Ureter (tissue), 1 donor: ENCODE data around the gene PIEZO1. TPM values are rescaled to one million over a fixed set of nuclear protein-coding genes. Genes with fewer than 3 reads are reported as not detected.
A peak's percentile ranks its signal among the peaks of the same experiment; 100 is the strongest.
"Not testable (repeated sequence)": the region's sequence is repeated elsewhere in the genome, so short reads cannot be mapped to it uniquely, and the experiment has no call there.

Experiments used
- DNase-seq: peaks from one replicate; pipeline ENCODE4 v3.0.0-alpha.2; 2020; ENCODE audit warnings: low spot score
- total RNA-seq: library from RNA; stranded (reverse); gene quantifications from one replicate; pipeline ENCODE4 v1.2.4, GENCODE V29; 2023
- donor health status: DM: yes; HTN: yes; CAD: no.

Gene PIEZO1
- total RNA-seq, 1 donor from 2014 or later: 144 TPM

DNA sequence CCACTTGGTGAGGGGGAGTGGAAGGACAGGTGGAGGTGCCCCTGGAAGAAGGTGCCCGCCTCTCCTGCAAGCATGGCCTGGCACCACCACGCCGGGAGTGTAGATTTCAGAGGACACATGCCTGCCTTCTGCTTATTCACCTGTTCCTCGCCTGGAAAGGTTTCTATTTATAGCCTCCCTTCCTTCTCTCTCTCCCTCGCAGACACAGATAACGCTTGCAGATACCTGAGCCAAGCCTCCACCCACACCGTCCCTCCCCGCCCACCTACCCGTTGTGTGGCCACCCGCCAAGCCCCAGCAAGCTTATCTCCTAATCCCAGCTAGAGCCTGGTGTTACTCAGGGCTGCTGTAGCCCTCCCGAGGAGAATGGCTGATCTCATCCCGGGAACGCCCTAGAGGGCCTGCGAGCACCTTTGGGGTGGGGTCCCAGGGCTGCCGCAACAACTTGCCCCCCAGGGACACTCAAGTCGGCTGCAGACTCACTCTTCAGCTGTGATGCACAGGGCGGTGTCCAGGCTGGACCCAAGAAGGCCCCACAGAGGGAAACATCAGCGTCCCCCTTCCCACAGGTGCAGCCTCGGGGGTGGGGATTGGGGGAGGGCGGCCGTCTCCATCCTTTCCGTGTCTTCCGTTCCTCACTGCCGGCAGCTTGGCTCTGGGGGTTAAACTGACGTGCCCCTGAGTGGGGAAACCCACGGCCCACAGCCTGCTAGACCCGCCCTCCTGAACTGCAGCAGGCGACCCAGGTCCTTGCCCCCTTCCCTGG, 96.8 kb downstream of the PIEZO1 start:
- no peak for DNase-seq

DNA sequence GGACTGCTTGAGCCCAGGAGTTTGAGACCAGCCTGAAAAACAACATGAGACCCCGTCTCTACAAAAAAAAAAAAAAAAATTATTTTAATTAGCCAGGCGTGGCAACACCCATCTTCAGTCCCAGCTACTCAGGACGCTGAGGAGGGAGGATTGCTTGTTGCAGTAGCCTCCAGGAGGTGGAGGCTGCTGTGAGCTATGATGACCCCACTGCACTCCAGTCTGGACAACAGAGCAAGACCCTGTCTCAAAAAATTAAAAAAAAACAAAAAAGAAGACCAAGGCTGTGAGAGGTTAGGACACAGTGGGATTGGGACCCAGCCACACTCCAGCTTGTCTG, 97.4 kb downstream of the PIEZO1 start:
- no peak for DNase-seq

DNA sequence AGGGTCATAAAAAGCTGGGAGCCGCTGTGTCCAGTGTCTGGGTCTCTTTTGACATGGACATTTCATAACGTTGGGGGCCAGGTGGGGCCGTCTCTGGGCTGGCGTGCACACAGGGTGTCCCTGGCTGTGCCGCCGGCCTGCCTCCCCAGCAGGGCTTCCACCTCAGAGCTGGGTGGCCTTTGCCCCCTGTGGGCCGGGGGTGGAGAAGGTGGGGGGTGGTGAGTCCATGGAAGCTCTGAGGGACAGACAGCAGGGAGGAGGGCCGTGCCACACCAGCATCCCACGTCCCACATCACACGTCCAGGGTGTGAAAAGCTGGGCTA, 97.8 kb downstream of the PIEZO1 start:
- DNase-seq: no peak

DNA sequence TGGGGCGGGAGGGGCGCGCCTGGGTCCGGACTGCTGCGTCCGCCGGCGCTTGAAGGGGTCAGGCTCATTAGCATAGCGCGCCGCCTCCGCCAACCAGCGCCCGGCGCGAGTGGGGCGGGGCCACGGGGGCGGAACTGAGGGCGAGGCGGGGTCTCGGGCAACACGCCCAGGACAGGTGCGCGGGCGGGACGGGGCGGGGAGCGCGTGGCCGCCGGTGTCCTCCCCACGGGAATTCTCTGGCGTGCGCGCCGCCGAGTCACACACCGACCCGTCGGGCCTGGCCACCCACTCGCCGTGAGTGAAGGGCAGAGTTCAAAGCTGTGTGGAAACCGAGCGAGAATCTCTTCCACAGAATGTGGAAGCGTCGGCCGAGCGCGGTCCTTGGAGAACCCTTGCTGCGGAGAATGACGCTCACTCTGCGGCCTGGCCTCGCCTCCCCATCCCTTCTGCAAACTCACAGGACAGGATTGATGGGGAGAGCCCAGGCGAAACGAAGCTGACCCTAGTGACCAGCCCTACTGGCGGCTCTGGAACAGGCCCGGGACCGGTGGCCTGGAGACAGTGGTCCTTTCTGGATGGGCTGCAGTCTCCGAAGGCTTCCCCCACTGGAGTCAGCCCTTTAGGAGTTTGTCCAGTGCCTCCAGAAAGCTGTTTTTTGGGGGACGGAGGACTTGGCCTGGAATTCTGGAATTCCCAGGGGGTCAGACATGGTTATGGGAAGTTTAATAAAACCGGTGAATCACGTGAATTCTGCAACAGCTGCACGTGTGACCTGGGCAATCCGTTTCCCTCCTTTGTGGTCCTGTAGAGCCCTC, 98.4 kb downstream of the PIEZO1 start, which contains the start of gene SNAI3:
SNAI3 (minus strand) TSS at position 69 of the 815 bp plus-strand sequence. CDS start 101 bp downstream, outside the sequence.
- peak; percentile 85 for DNase-seq

GRCh38 chr16:88686062-88686438, 99.0 kb downstream of the PIEZO1 start:
- DNase-seq: no peak

DNA sequence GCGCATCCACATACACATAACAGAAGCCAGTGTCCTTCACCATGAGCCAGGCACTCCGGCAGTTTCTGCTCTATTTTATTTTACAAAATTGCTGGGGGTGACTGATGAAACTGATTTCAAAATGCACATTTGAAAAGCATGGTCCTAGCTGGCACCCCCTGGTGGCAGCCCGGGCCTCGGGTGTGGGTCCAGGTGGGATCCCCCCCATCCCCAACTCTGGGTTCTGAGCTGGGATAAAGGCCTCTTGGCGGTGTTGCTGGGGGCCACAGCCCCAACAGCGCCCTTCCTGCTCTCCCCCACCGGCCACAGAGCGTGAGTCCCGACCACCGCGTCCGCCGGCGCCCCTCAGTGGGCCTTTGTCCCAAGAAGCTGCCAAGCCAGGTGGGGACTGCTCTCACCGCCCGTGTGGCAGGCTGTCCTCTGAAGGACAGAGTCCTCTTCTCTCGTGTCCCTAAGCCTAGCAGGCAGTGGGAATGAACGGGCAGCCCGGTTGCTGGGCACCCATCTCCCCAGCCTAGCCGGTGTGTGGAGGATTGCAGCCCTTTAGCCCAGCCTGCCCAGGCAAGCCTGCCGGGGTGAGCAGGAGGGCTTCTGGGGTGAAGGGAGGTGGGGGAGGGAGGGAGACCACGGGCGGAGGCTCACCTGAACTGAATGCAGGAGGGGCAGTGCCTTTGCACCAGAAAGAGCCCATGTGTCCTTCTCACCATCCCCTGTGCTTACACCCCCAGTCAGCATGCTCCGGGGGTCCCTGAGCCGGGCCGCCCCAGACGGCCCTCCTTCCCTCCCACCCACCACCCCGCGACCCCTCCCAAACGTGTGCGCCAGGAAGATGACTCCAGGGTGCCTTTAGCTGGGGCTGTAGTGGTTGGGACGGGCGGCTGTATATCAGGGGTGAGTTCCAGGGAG, 99.6 kb downstream of the PIEZO1 start:
- DNase-seq: no peak

GRCh38 chr16:88684569-88685155, 100.4 kb downstream of the PIEZO1 start:
- no peak for DNase-seq

DNA sequence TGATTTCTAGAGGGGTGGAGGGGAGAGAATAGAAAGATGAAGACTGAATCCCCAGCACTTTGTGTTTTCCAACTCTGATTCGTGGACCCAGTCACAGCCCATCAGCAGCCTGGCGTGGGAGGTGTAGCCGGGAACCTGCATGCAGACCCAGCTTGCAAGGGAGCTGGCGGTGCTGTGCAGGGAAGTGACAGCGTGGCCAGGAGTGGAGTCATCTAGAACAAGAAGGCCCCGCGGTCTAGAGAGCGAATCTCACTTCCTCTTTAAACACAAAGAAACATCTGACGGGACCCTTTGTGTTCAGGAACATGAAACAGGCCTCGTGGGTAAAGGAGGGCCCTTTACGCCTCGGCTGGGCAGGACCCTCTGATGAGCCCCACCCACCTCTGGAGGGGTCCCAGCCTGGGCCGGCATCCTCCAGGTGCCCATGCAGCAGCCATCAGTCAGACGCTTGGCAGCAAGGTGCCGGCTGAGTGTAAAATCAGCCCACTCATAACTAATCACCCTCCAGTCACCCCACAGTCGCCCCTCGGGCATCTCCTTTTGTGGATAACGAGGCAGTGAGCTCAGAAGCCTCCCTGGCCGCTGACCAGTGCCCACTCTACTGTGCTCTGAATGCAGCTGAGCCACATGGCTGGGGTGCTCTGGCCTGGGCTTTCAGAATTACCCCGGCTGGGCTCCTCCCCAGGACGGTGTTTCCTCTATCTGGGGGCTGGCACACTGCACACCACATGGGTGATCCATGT, 103.1 kb downstream of the PIEZO1 start:
- DNase-seq: no peak

DNA sequence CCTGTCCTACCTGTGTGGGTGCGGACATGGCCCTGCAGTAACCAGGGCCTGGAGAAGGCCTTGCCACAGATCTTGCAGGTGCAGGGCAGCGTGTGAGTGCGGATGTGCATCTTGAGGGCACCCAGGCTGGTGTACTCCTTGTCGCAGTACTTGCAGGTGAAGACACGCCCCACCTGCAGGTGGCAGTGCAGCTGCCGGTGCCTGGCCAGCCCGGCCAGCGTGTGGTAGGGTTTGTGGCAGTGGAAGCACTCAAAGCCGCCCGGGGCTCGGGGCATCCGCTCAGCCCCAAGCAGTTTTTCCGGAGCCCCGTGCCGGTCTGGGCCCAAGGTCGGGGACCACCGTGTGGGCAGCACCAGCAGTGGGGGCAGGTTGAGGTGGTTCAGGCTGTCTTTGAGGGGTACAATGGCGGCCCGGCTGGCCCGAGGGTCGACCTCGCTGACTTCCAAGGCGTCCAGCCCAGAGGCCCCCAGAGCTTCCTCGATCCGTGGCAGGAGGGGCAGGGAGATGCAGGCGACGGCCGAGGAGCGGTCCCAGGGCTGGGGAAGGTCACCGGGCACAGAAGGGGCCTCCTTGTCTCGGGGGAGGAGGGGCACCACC, 103.8 kb downstream of the PIEZO1 start:
- no peak for DNase-seq

DNA sequence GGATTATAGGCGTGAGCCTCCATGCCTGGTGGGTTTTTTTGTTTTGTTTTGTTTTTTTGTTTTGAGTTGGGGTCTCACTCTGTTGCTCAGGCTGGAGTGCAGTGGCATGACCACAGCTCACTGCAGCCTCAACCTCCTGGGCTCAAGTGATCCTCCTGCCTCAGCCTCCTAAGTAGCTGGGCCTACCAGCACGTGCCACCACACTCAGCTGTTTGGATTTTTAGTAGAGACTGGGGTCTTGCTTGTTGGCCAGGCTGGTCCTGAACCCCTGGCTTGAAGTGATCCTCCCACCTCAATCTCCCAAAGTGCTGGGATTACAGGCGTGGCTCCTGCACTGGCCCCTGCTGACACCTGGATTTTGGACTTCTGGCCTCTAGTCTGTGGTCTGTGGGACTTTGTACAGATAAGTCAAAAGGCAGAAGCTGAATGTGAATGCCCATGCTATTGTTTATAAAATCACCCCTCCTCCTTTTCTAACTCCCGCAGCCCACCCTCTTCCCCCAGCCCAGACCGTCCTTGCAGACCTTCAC, 104.4 kb downstream of the PIEZO1 start:
- DNase-seq: no peak

DNA sequence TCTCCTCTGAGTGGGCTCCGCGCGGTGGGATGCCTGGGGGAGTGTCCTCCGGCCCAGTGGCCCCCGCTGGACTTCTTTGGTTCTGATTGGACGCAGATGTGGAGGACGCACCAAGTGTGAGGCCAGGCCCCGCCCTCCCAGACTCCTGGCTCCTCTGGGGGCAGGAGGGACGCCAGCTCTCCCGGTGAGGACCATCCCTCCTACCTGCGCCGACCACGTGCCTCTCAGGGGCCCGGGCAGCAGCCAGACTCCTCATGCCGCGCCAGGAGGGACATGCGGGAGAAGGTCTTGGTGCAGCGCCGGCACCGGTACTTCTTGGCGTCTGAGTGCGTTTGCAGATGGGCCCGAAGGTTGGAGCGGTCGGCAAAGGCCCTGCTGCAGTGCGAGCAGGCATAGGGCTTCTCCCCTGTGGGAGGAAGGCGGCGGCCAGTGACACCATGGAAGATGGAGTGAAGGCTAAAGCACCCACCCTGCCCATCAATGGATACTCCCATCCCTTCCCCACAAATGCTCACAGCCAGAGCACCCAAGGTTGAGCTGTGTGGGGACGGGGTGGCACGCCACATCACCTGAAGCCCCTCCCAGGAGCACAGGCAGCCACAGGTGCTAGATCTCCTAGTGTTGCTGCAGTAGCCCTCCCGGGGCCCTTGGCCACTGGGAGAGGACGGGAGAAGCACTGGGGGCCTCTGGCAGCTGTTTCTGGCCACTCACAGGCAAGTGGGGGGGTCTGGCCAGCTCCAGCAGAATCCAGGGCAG, 106.6 kb downstream of the PIEZO1 start:
- no peak for DNase-seq

DNA sequence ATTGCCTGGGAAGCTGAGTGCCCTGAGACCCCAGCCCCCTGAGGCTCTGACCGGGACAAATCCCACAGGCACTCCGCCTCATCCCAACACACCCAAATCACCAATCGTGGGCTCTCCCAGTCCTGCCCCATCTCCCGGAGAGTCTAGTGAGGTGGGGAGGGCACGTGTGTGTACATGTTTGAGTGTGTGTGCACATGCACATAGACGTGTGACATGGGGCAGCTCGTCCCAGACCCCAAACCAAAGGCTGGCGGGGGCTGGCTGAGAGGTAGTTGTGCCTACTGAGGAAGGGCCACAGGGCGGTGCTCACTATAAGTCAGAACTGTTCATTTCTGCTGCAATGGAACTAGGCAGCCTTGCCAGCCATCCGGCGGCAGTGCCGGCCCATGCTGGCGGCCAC, 107.3 kb downstream of the PIEZO1 start:
- DNase-seq: no peak

DNA sequence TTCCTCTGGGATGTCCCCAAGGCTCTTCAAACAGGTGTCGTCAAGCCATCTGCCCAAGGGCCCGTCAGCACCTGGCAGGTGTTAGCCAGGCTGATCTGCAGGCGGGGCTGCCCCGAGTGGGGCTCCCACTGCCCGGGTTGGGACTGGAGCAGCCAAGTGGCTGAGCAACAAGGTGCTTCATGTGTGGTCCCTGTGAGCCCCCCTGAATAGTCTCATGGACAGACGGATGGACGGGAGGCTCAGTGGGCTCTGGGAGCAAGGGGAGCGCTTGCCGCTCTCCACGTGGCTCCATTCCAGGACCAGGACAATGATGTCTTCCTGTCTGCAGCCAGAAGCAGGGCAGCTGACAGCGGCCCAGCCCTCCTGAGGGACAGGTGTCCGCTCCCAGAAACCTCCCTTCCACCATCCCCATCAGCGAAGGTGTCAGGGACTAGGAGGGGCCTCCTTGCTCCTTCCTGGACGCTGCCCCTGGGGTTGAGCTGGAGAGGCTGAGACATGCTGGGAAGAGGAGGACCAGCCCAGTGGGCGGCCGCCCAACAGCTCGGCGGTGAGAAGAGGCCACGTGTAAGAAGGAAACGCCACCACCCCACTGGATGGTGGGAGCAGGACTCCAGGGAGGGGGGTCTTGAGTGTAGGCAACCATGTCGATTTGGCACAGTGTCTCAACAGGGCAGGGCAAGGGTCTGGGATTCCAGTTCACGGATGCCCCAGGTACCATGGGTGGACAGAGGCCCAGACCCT, 108.3 kb downstream of the PIEZO1 start:
- no peak for DNase-seq

- no peak for DNase-seq
Observed at GRCh38 chr16:88673716-88674379, 111.2 kb downstream of the PIEZO1 start.

- no peak for DNase-seq
Observed at GRCh38 chr16:88672776-88673175, 112.2 kb downstream of the PIEZO1 start.

GRCh38 chr16:88671806-88672205, 113.2 kb downstream of the PIEZO1 start:
- no peak for DNase-seq

GRCh38 chr16:88669980-88670379, 115.0 kb downstream of the PIEZO1 start:
- DNase-seq: no peak

- DNase-seq: not testable (repeated sequence)
Observed at GRCh38 chr16:88669493-88669892, 115.5 kb downstream of the PIEZO1 start.
